OCI-LY3 (cell line): ENCODE measurements around the gene COL8A2.

Source experiments
- H2AFZ ChIP-seq: fragments of 200-600, 300-600 bp; shearing (Covaris generic); 2 replicates; pipeline ENCODE4 v1.6.0; 2014; ENCODE audit warnings: antibody characterized with exemption, low read depth, low read length
- H3K27ac ChIP-seq: fragments of 200-600, 300-600 bp; sonication (generic); 2 replicates; pipeline ENCODE4 v1.5.1; 2014; ENCODE audit warnings: mild to moderate bottlenecking, low read length, moderate library complexity, mixed read lengths
- H3K27me3 ChIP-seq: fragments of 200-600, 300-600 bp; sonication (generic); 2 replicates; pipeline ENCODE4 v1.6.1; 2014; ENCODE audit warnings: low read depth, low read length, mixed read lengths
- H3K36me3 ChIP-seq: fragments of 200-600, 300-600 bp; sonication (generic); replicated peaks from 2 replicates; pipeline ENCODE3; 2014; ENCODE audit warnings: low read depth, low read length, mixed read lengths
- H3K4me1 ChIP-seq: fragments of 300-600, 200-600 bp; sonication (generic); 2 replicates; pipeline ENCODE4 v1.6.1; 2014; ENCODE audit warnings: low read length, mixed read lengths
- H3K4me2 ChIP-seq: fragments of 200-600, 300-600 bp; sonication (generic); 2 replicates; pipeline ENCODE4 v1.6.1; 2014; ENCODE audit warnings: low read length, mixed read lengths
- H3K4me3 ChIP-seq: fragments of 300-600, 200-600 bp; sonication (generic); 2 replicates; pipeline ENCODE4 v1.5.1; 2014; ENCODE audit warnings: antibody characterized with exemption, mild to moderate bottlenecking, low read length, moderate library complexity
- H3K79me2 ChIP-seq: fragments of 300-600, 200-600 bp; shearing (Covaris generic); 2 replicates; pipeline ENCODE4 v1.6.1; 2014; ENCODE audit warnings: mild to moderate bottlenecking, low read length, mixed read lengths
- H3K9ac ChIP-seq: fragments of 300-600, 200-600 bp; shearing (Covaris generic); 2 replicates; pipeline ENCODE4 v1.6.0; 2014; ENCODE audit warnings: mild to moderate bottlenecking, low read length, moderate library complexity
- H3K9me3 ChIP-seq: fragments of 200-600, 300-600 bp; shearing (Covaris generic); 2 replicates; pipeline ENCODE4 v1.6.1; 2014; ENCODE audit warnings: low read length, mixed read lengths; ENCODE audit not compliant: insufficient read depth
- H4K20me1 ChIP-seq: fragments of 200-600, 300-600 bp; sonication (generic); 2 replicates; pipeline ENCODE4 v1.6.1; 2016; ENCODE audit warnings: low read length, mixed read lengths; ENCODE audit not compliant: insufficient read depth
- EZH2phosphoT487 ChIP-seq: fragments of 200-600 bp; shearing (Covaris generic); IDR thresholded peaks from 2 replicates; pipeline ENCODE4 v1.6.1; 2018; ENCODE audit warnings: antibody characterized with exemption, mixed run types, low read depth
- TF ChIP-seq, protein P1 (sequence below): fragments of 200-600, 300-600 bp; sonication (generic); IDR thresholded peaks from 2 replicates; pipeline ENCODE4 v1.5.1; 2014; ENCODE audit warnings: antibody characterized with exemption, low read length, low read depth

COL8A2 gene

DNA sequence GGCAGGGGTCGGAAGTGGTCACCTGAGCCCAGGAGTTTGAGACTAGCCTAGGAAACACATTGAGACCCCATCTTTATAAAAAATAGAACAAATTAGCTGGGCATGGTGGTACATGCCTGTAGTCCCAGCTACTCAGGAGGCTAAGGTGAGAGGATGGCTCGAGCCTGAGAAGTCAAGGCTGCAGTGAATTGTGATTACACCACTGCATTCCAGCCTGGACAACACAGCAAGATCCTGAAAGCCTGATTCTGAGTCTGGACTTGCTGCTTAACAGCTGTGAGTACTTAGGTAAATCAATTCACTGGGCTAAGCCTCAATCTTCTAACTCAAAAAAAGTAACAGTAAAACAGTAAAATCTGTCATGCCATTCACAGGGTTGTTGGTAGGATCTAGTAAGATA lies 19.4 kb upstream of the COL8A2 start:
- Histone ChIP-seq H3K4me3 (no peak overlapping the region), H4K20me1 (no peaks in the 10 kb centered on the region)
- TF ChIP-seq, protein P1, sequence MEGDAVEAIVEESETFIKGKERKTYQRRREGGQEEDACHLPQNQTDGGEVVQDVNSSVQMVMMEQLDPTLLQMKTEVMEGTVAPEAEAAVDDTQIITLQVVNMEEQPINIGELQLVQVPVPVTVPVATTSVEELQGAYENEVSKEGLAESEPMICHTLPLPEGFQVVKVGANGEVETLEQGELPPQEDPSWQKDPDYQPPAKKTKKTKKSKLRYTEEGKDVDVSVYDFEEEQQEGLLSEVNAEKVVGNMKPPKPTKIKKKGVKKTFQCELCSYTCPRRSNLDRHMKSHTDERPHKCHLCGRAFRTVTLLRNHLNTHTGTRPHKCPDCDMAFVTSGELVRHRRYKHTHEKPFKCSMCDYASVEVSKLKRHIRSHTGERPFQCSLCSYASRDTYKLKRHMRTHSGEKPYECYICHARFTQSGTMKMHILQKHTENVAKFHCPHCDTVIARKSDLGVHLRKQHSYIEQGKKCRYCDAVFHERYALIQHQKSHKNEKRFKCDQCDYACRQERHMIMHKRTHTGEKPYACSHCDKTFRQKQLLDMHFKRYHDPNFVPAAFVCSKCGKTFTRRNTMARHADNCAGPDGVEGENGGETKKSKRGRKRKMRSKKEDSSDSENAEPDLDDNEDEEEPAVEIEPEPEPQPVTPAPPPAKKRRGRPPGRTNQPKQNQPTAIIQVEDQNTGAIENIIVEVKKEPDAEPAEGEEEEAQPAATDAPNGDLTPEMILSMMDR: no peak
- no peak for TF ChIP-seq EZH2phosphoT487

DNA sequence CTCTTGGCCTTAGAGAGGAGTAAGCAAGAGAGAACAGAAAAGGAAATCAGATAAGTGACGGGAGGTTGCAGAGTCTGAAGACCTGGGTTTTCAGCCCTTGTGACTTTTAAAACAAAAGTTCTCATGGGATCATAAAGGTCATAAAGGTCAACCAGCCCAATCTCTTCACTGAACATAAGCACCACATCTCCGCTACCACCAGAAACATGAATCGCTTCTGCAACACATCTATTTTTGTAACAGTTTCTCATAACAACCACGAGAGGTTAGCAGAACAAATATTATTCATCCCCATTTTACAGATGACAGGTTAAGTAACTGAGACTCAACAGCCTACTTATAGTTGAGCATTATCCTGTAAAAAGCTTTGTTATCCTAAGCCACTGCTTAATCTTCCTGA lies 18.4 kb upstream of the COL8A2 start:
- peaks cover 63% of the 10 kb centered on the region for H3K79me2 ChIP-seq
- H3K4me1 ChIP-seq: peaks cover 6% of the 10 kb centered on the region; the same call in 1 of the 2 replicates
- no peaks in the 10 kb centered on the region for H4K20me1 ChIP-seq
- peaks cover 3% of the 10 kb centered on the region for H3K36me3 ChIP-seq
- H3K9ac ChIP-seq: no peak overlapping the region
- no peaks in the 10 kb centered on the region for H3K27me3 ChIP-seq
- no peak overlapping the region for H3K4me3 ChIP-seq
- H3K9me3 ChIP-seq: no peaks in the 10 kb centered on the region
- H3K27ac ChIP-seq: no peak overlapping the region
- TF ChIP-seq EZH2phosphoT487: no peak
- TF ChIP-seq, protein P1: no peak
- no peak overlapping the region for H3K4me2 ChIP-seq
- H2AFZ ChIP-seq: no peak overlapping the region

More for the DNA sequence above, 19.4 kb upstream of the COL8A2 start:
- no peaks in the 10 kb centered on the region for H3K9me3 ChIP-seq
- peaks cover 3% of the 10 kb centered on the region for H3K36me3 ChIP-seq
- no peaks in the 10 kb centered on the region for H3K27me3 ChIP-seq
- H3K79me2 ChIP-seq: peaks cover 71% of the 10 kb centered on the region
- H3K4me1 ChIP-seq: peaks cover 9% of the 10 kb centered on the region; the same call in 1 of the 2 replicates
- H3K9ac ChIP-seq: no peak overlapping the region
- H3K27ac ChIP-seq: no peak overlapping the region
- H2AFZ ChIP-seq: no peak overlapping the region
- no peak overlapping the region for H3K4me2 ChIP-seq

DNA sequence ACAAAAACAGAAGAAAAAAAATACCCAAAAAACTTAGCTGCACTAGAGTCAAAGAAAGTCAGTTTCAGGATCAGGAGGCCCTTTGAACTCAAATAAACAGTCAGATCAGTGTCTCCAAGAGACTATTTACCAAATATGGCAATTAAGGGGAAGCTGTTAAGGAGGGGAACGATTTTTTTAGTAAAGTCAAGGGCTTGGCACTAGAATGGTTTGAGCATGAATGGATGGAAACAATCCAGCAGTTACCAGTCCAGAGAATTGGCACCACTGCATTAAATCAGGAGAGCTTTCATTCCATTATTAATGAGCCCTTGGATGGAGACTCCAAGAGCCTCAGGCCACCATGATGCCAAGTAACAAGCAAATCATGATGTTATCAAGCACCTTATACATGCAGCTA lies 17.1 kb upstream of the COL8A2 start:
- Histone ChIP-seq H3K9ac (no peak overlapping the region), H3K4me3 (no peak overlapping the region), H3K27ac (no peak overlapping the region), H3K4me2 (no peak overlapping the region), H3K36me3 (peaks cover 3% of the 10 kb centered on the region), H3K27me3 (no peaks in the 10 kb centered on the region), H4K20me1 (no peaks in the 10 kb centered on the region), H3K9me3 (no peaks in the 10 kb centered on the region), H2AFZ (no peak overlapping the region), H3K79me2 (peaks cover 50% of the 10 kb centered on the region), H3K4me1 (peaks cover 4% of the 10 kb centered on the region; the same call in 1 of the 2 replicates)
- no peak for TF ChIP-seq EZH2phosphoT487
- TF ChIP-seq, protein P1: no peak

- no peak overlapping the region for H3K27ac ChIP-seq
- H3K4me1 ChIP-seq: peaks cover 4% of the 10 kb centered on the region; the same call in 1 of the 2 replicates
- no peaks in the 10 kb centered on the region for H3K36me3 ChIP-seq
- H3K4me2 ChIP-seq: no peak overlapping the region
- no peaks in the 10 kb centered on the region for H3K9me3 ChIP-seq
- H4K20me1 ChIP-seq: no peaks in the 10 kb centered on the region
- no peaks in the 10 kb centered on the region for H3K27me3 ChIP-seq
- TF ChIP-seq, protein P1: no peak
- no peak for TF ChIP-seq EZH2phosphoT487
- no peak overlapping the region for H3K4me3 ChIP-seq
- no peak overlapping the region for H3K9ac ChIP-seq
- H3K79me2 ChIP-seq: peaks cover 36% of the 10 kb centered on the region
- H2AFZ ChIP-seq: no peak overlapping the region
Measured at GRCh38 chr1:36139521-36139920, 14.5 kb upstream of the COL8A2 start.
